NCI-H446 (cell line): ENCODE data around the gene NBDY.

Experiments
- DNase-seq, 2 experiments: peaks; one replicate each; lab custom pipeline; 2025; lab: John Stamatoyannopoulos, UW

NBDY gene

DNA sequence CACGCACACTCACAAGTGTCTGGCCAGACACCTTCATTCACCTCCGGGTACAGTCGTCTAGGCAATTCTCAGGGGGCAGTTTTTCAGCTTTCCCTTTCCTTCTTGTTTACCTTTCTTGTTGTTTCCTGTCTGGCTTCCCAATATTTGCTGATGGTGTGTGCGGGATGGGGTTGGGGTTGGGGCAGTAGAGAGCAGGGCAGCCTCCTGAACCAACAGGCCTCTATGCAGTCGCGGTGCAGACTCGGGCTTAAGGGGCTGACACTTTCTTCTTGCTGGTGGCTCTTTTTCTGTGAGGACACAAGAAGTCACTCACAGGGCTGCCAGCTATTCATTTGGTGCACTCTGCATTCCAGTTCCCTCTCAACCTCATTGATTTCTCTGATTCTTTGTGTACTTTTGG, 56.4 kb downstream of the NBDY start:
- DNase-seq = no peak

- DNase-seq = no peak
Observed at GRCh38 chrX:56786889-56787733, 58.1 kb downstream of the NBDY start.

DNA sequence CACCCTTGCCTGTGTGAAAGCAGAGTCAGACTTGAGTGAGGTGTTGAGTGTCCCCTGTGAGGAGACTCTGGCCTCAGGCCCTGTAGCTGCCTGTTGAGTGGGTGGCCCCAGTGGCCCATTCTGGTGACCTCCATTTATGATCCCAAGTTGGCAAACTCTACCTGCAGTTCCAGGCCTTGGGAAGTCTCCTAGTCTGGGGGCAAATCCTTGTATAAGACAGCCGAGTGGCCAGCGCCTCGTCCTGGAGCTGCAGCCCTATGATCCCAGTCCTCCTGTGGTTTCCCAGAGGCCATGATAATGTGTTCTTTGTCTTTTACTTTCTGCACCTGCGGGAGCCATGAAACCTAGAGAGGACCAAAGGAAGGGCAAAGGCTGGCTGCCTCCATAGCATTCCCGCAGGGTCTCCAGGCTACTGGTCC, 58.7 kb downstream of the NBDY start:
- DNase-seq = no peak

DNA sequence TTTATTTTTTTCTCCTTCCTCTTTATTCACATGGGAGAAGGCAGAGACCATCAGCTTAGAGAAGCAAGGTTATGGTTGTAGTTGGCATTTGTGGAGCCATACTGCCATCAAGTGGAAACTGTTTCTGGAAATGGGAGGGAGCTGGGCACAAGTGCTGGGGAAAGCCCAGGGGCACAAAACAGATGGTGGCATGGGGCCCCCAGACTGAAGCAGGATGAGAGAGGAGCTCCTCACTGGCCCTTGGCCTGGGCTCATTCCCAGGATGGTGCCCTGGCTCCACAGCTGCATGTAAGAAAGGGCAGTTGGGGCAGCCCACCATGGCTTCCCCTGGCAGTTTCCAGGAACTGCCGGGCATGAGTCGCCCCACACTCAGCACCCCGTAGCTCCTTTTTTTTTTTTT, 59.2 kb downstream of the NBDY start:
- no peak for DNase-seq

GRCh38 chrX:56788717-56789122, 59.7 kb downstream of the NBDY start:
- no peak for DNase-seq

DNA sequence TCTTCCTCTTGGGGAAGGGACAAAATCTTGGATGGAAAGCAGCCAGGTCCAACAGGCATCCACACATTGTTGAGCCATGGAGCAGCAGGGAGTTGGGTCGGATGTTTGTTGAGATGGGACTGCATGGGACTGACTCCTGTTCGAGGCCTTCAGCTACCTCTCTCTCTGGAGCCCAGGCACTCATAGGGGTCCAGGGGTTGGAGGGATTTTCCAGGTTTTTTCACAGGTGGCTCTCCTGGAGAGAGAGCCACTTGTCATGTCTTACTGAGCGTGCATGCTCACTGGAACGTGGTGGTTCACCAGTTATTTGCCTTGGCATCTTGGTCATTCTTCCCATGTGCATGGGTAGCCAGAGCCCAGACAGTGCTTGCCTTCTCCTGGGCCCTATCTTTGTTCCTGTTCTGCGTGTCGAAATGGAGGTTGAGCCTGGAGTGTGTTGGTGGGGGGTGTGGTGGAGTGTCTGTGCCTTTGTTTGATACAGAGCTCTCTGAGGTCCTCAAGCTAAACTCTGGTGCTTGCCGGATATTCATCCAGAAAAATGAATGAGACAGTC, 60.6 kb downstream of the NBDY start:
- no peak for DNase-seq

DNA sequence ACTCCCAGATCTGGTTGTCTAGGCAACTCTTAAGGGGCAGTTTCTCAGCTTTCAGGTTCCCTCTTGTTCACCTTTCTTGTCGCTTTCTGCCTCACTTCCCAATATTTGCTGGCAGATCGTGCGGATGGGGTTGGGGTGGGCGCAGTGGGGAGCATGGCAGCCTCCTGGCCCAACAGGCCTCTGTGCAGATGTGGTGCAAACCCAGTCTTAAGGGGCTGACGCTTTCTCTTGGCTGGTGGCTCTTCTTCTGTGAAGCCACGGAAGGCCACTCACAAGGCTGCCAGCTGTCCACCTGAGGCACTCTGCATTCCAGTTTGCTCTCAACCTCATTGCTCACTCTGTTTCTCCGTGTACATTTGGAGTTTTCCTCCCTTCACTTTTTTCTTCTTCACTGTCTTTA, 61.7 kb downstream of the NBDY start:
- no peak for DNase-seq

DNA sequence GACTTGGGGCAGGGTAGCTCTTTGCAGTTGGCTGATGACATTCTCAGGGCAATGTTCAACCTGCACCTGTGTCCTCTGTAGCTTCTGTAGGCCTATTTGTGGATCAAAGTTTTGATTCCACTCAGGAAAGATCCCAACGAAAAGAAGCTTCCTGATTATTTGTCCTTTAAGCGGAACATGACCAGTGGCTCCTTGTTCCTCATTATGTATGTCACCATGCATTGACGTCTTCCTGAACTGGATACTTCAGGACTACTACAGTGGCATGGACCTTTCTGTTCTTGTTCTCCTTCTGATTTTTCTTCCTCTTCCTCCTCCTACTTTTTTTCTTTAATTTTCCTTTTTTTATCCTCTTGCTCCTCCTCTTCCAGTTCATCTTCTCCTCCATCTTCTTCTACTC, 62.4 kb downstream of the NBDY start:
- DNase-seq = no peak

- no peak for DNase-seq
Observed at GRCh38 chrX:56792270-56793111, 63.4 kb downstream of the NBDY start.

DNA sequence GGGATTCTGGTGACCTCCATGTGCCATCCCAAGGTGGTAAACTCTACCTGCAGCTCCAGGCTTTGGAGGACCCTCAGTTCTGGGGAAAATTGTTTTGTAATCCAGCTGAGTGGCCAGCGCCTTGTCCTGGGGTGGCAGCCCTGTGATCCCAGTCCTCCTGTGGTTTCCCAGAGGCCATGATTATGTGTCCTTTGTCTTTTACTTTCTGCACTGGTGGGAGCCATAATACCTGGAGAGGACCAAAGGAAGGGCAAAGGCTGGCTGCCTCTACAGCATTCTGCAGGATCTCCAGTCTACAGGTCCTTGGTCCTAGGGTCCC, 64.0 kb downstream of the NBDY start:
- no peak for DNase-seq

DNA sequence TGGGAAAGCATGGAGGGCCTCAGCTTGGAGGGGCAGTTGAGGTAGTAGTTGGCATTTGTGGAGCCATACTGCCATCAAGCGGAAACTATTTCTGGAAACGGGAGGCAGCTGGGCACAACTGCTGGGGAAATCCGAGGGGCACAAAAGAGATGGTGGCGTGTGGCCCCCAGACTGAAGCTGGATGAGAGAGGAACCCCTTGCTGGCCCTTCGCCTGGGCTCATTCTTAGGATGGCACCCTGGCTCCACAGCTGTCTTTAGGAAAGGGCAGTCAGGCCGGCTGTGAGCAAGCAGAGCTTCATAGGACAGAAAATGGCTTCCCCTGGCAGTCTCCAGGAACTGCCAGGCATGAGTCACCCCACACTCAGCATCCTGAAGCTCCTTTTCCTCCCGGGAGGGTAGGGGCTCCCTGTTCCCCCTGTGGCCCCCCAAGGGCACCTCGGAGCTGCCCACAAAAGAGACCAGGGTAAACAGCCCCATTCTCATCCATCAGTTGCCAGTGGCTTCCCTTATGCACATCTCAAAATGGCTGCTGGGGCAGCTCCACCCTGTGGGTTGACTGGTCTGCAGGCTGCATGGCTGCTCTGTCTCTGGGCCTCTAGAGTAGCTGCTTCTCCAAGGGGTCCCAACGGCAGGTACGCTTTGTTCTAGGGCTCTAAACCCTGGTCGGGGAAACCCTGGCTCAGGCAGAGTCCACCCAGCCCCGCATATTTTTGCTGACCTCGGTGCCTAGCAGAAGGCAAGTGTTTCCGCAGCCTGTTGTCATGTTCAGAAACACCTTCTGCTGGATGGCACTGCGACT, 64.7 kb downstream of the NBDY start:
- no peak for DNase-seq

- no peak for DNase-seq
Observed at GRCh38 chrX:56794404-56795230, 65.6 kb downstream of the NBDY start.

DNA sequence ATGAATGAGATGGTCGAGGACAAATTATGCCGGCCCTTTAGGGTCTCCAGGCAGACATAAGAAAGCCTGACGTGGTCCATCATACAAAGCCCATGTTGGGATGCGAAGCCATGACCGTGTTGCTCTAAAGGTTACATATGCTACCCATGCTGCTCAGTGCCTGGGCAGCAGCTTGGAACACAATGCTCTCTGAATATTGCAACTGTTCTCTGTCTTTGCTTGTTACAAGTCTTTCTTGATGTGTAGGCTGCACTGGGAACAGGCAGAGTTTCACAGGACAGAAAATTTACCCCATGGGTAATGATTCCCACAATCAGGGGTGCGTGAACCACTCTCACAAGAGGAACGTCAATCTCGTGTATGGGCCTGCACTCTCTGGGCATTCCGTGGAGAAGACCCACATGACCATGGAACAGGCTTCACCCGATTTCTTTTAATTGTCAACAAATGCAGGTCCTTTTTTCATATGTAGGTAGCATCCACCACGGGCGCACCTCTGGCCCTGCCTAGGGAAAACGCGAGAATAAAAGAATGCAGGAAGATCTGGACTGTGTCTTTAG, 66.3 kb downstream of the NBDY start:
- no peak for DNase-seq

GRCh38 chrX:56796641-56797395, 67.8 kb downstream of the NBDY start:
- no peak for DNase-seq

- DNase-seq = no peak
Observed at GRCh38 chrX:56797574-56798338, 68.7 kb downstream of the NBDY start.

DNA sequence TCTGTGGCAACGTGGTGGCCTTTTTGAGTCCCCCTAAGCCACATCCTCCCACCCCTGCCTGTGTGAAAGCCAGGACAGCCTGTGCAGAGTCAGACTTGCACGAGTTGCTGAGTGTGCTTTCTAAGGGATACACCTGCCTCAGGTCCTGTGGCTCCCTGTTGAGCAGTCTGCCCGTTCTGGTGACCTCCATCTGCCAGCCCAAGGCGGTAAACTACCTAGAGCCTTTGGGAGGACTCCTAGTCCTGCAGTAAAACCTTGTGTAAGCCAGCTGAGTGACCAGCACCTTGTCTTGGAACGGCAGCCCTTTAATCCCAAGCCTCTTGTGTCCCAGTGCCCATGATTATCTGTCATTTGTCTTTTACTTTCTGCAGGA, 69.3 kb downstream of the NBDY start:
- no peak for DNase-seq

GRCh38 chrX:56798866-56799758, 70.1 kb downstream of the NBDY start:
- DNase-seq = no peak

GRCh38 chrX:56800307-56800706, 71.3 kb downstream of the NBDY start:
- no peak for DNase-seq

DNA sequence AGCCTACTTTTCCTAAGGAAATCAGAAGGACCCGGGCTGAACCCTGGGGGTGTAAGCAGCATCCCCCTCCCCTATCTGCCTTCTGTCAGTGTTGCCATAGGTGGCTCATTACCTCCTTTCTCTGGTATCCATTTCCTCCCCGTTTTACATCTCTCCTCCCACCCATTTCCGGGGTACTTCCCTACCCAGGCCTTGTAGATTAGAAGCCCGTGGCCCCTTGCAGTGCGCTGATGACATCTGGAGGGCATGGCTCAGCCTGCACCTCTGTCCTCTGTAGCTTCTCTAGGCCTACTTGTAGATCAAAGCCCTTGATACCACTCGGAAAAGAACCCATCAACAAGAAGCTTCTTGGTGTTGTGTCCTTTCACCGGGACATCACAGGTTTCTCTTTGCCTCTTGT, 71.8 kb downstream of the NBDY start:
- no peak for DNase-seq
